Activated T-cell treated with anti-CD3 and anti-CD28 coated beads, Interleukin-2, amount 50 U/mL, for 24 hours (primary cell): ENCODE data around the gene HAO1.
"Not testable (repeated sequence)": the region's sequence is repeated elsewhere in the genome, so short reads cannot be mapped to it uniquely, and the experiment has no call there.

ENCODE experiments used
- DNase-seq: peaks from one replicate; pipeline ENCODE4 v3.0.0-alpha.2; 2020
- H3K27ac Mint-ChIP-seq: 2 replicates; pipeline ENCODE4 v1.8.0; 2020; ENCODE audit warnings: mild to moderate bottlenecking, mixed read lengths
- H3K27me3 Mint-ChIP-seq: 2 replicates; pipeline ENCODE4 v1.8.0; 2020; ENCODE audit warnings: mixed read lengths
- H3K36me3 Mint-ChIP-seq: 2 replicates; pipeline ENCODE4 v1.8.0; 2020; ENCODE audit warnings: low read depth, mixed read lengths
- H3K4me1 Mint-ChIP-seq: 2 replicates; pipeline ENCODE4 v1.8.0; 2020; ENCODE audit warnings: low read depth, mixed read lengths
- H3K4me3 Mint-ChIP-seq: 2 replicates; pipeline ENCODE4 v1.8.0; 2020; ENCODE audit warnings: mild to moderate bottlenecking, moderate library complexity, mixed read lengths
- H3K9me3 Mint-ChIP-seq: 2 replicates; pipeline ENCODE4 v1.8.0; 2020; ENCODE audit warnings: mixed read lengths

The HAO1 gene

DNA sequence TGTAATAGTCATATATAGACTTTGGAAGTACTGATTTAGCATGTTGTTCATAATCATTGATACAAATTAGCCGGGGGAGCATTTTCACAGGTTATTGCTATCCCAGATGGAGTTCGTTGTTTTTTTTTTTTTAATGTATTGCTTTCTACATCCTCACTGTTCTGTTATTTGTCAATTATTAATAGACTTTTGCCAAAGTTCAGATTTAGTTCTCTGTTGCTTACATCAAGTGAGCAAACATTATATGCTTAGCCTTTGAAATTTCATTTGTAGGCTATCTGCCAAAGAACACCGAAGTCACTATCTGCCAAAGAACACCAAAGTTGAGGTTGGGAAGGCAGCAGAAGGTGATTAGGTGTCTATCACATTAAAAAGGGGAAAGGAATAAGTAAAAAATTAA, at the start of gene HAO1:
Gene HAO1, minus strand, starts transcription at position 118 of the 400 bp plus-strand sequence. Its CDS starts 36 bp downstream, at position 82.
- H3K27me3 Mint-ChIP-seq, result peaks cover 6% of the 10 kb centered on the region

DNA sequence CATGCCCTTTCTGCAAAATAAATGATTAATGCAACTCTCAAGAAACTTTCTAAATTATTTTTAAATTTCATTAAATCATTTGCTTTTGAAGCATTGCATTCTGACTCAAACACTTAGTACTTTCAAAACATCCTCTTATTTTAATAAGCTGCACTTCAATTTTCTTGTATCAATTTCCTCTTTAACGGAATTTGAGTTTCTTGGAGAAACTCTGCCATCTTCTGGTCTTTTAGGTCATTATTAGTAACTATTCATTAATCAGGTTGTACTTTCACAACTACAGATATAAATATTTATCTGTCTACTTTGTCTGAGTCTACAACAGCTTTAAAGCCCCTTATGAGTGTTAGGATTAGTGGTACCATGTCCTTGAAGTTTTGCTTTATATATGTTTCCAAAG, 49.1 kb upstream of the HAO1 start:
- H3K36me3 Mint-ChIP-seq, result peaks cover 69% of the 10 kb centered on the region

More for the DNA sequence above, at the start of gene HAO1:
- no peaks in the 10 kb centered on the region for H3K4me1 Mint-ChIP-seq
- H3K36me3 Mint-ChIP-seq, result no peaks in the 10 kb centered on the region
- DNase-seq, result no peak
- H3K27ac Mint-ChIP-seq, result no peak within 1 kb of the TSS
- H3K4me3 Mint-ChIP-seq, result no peak within 1 kb of the TSS
- H3K9me3 Mint-ChIP-seq, result no peaks in the 10 kb centered on the region

GRCh38 chr20:7985916-7986315, 45.7 kb upstream of the HAO1 start:
- H3K4me3 Mint-ChIP-seq, result no peak overlapping the region
- H3K36me3 Mint-ChIP-seq, result peaks cover 78% of the 10 kb centered on the region
- no peak for DNase-seq
- H3K9me3 Mint-ChIP-seq, result no peaks in the 10 kb centered on the region
- no peak overlapping the region for H3K27ac Mint-ChIP-seq
- H3K27me3 Mint-ChIP-seq, result no peaks in the 10 kb centered on the region
- peaks cover 6% of the 10 kb centered on the region for H3K4me1 Mint-ChIP-seq

More for the DNA sequence above, 49.1 kb upstream of the HAO1 start:
- no peaks in the 10 kb centered on the region for H3K27me3 Mint-ChIP-seq
- H3K27ac Mint-ChIP-seq, result no peak overlapping the region
- DNase-seq, result no peak
- H3K4me1 Mint-ChIP-seq, result no peaks in the 10 kb centered on the region
- no peak overlapping the region for H3K4me3 Mint-ChIP-seq
- H3K9me3 Mint-ChIP-seq, result peaks cover 3% of the 10 kb centered on the region

DNA sequence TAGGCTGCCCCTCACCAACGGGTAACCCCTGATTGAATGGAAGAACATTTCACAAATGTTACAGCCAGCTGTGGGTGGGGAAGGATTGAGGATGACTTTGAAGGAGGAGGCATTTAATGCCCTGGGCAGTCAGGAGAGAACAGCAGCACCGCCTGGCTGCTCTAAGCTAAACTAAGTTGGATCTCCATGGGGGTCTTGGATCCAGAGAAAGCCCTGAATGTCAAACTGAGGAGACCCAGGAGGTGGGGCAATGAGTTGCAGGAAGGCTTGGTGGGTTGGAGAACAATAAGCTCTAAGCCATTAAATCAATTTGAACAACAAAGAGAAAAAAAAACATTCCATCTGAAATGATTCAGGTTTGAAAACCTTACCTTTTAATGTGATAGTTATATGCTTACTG, 43.9 kb upstream of the HAO1 start:
- Mint-ChIP-seq H3K27ac (peak overlapping the region; percentile 68), H3K9me3 (no peaks in the 10 kb centered on the region), H3K4me1 (peaks cover 14% of the 10 kb centered on the region), H3K4me3 (no peak overlapping the region), H3K36me3 (peaks cover 73% of the 10 kb centered on the region), H3K27me3 (no peaks in the 10 kb centered on the region)
- no peak for DNase-seq

DNA sequence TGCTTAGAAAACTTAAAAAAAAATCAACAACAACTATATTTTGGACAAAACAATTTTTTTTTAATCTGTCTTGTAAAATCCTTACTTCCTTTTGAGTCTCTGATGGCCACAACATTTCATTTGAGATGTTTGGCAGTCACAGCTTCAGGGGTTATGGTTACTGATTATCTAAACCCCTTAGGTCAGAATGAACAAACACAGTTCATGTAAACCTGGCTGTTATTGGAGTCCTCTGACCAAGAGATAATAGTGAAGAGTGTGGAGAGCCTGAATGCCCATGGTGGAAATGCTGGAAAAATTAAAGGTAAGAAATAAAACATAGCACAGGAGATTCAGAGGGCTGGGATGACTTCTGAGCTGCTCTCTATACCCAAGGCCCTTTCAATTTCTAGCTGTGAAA, 41.1 kb upstream of the HAO1 start:
- Mint-ChIP-seq H3K36me3 (peaks cover 65% of the 10 kb centered on the region), H3K4me3 (no peak overlapping the region), H3K9me3 (no peaks in the 10 kb centered on the region), H3K27ac (no peak overlapping the region), H3K4me1 (peaks cover 14% of the 10 kb centered on the region), H3K27me3 (no peaks in the 10 kb centered on the region)
- no peak for DNase-seq

- Mint-ChIP-seq H3K4me3 (no peak overlapping the region), H3K27ac (peak overlapping the region; percentile 69), H3K36me3 (peaks cover 60% of the 10 kb centered on the region), H3K4me1 (peaks cover 14% of the 10 kb centered on the region), H3K9me3 (no peaks in the 10 kb centered on the region), H3K27me3 (no peaks in the 10 kb centered on the region)
- DNase-seq, result peak; percentile 31
These were observed 40.2 kb upstream of the HAO1 start for GRCh38 chr20:7980332-7981046.

GRCh38 chr20:7977709-7978108, 37.5 kb upstream of the HAO1 start:
- Mint-ChIP-seq H3K4me1 (peaks cover 14% of the 10 kb centered on the region), H3K27ac (no peak overlapping the region), H3K27me3 (no peaks in the 10 kb centered on the region), H3K4me3 (no peak overlapping the region), H3K36me3 (peaks cover 38% of the 10 kb centered on the region), H3K9me3 (no peaks in the 10 kb centered on the region)
- DNase-seq, result no peak

- H3K4me3 Mint-ChIP-seq, result no peak overlapping the region
- H3K4me1 Mint-ChIP-seq, result peaks cover 8% of the 10 kb centered on the region
- H3K36me3 Mint-ChIP-seq, result peaks cover 20% of the 10 kb centered on the region
- H3K9me3 Mint-ChIP-seq, result no peaks in the 10 kb centered on the region
- H3K27ac Mint-ChIP-seq, result no peak overlapping the region
- no peak for DNase-seq
- peaks cover 2% of the 10 kb centered on the region for H3K27me3 Mint-ChIP-seq
These were observed 35.7 kb upstream of the HAO1 start for GRCh38 chr20:7975851-7976414.

GRCh38 chr20:7974785-7975435, 34.7 kb upstream of the HAO1 start:
- Mint-ChIP-seq H3K4me1 (no peaks in the 10 kb centered on the region), H3K36me3 (peaks cover 13% of the 10 kb centered on the region), H3K4me3 (no peak overlapping the region), H3K27ac (no peak overlapping the region), H3K9me3 (no peaks in the 10 kb centered on the region), H3K27me3 (peaks cover 2% of the 10 kb centered on the region)
- no peak for DNase-seq

- Mint-ChIP-seq H3K4me3 (no peak overlapping the region), H3K36me3 (no peaks in the 10 kb centered on the region), H3K4me1 (no peaks in the 10 kb centered on the region), H3K9me3 (no peaks in the 10 kb centered on the region), H3K27ac (no peak overlapping the region), H3K27me3 (peaks cover 5% of the 10 kb centered on the region)
- no peak for DNase-seq
These were observed 31.4 kb upstream of the HAO1 start for GRCh38 chr20:7971536-7972280.

DNA sequence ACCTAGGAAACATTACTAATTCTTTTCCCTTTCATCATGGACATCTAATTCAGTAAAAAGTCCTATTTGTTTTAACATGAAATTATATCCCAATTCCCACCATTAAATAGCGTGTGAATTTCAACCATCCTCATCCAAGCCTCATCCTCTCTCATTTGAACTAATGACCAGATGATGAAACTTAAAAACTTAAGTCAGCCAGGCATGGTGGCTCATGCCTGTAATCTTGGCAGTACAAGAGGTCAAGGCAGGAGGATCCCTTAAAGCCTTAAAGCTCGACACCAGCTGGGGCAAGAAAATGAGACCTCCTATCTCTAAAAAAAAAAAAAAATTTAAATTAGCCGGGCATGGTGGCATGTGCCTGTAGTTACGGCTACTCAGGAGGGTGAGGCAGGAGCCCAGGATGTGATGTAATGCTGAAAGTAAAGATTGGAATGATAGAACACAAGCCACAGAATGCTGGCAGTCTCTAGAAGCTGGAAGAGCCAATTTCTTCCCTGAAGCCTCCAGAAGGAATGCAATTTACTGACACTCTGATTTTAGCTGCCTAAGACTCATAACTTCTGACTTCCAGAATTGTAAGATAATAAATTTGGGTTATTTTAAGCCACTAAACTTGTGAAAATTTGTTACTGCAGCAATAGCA, 27.1 kb upstream of the HAO1 start:
- DNase-seq, result no peak
- H3K36me3 Mint-ChIP-seq, result no peaks in the 10 kb centered on the region
- H3K27me3 Mint-ChIP-seq, result peaks cover 5% of the 10 kb centered on the region
- H3K27ac Mint-ChIP-seq, result no peak overlapping the region
- no peaks in the 10 kb centered on the region for H3K4me1 Mint-ChIP-seq
- no peak overlapping the region for H3K4me3 Mint-ChIP-seq
- H3K9me3 Mint-ChIP-seq, result no peaks in the 10 kb centered on the region

DNA sequence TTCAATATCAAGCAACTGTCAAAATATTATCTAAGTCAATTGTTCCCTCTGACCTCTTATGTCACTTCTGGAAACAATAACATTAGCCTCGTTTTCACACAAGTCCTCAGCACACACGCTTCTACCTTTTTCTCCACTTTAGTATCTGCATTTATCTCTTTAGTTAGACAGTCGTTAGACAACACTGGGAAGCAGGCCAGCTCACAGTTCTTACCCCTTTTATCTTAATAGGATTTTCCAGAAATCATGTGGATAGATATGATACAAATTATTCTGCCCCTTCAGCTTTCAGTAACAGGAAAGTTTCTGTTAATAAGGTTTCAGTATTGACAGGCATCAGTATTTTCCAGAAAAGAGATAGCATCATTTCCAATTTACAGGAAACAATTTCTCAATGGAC, 25.9 kb upstream of the HAO1 start:
- Mint-ChIP-seq H3K4me1 (no peaks in the 10 kb centered on the region), H3K27me3 (peaks cover 3% of the 10 kb centered on the region), H3K36me3 (no peaks in the 10 kb centered on the region), H3K27ac (no peak overlapping the region), H3K9me3 (no peaks in the 10 kb centered on the region), H3K4me3 (no peak overlapping the region)
- no peak for DNase-seq

GRCh38 chr20:7959484-7959883, 19.2 kb upstream of the HAO1 start:
- no peak for DNase-seq
- H3K4me1 Mint-ChIP-seq, result no peaks in the 10 kb centered on the region
- no peak overlapping the region for H3K27ac Mint-ChIP-seq
- H3K4me3 Mint-ChIP-seq, result no peak overlapping the region
- H3K27me3 Mint-ChIP-seq, result peaks cover 32% of the 10 kb centered on the region
- H3K36me3 Mint-ChIP-seq, result no peaks in the 10 kb centered on the region
- H3K9me3 Mint-ChIP-seq, result no peaks in the 10 kb centered on the region

DNA sequence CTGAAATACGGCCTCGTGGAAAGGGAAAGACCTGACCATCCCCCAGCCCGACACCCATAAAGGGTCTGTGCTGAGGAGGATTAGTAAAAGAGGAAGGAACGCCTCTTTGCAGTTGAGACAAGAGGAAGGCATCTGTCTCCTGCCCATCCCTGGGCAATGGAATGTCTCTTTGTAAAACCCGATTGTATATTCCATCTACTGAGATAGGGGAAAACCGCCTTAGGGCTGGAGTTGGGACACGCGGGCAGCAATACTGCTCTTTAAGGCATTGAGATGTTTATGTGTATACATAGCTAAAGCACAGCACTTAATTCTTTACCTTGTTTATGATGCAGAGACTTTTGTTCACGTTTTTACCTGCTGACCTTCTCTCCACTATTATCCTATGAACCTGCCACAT, 16.3 kb upstream of the HAO1 start:
- not testable (repeated sequence) for H3K4me1 Mint-ChIP-seq, H3K4me3 Mint-ChIP-seq, DNase-seq, H3K36me3 Mint-ChIP-seq, H3K9me3 Mint-ChIP-seq, H3K27ac Mint-ChIP-seq
- peaks cover 56% of the 10 kb centered on the region for H3K27me3 Mint-ChIP-seq
